Lower leg skin (tissue), 4 donors: ENCODE data around the gene FRMD8. TPM values are rescaled to one million over a fixed set of nuclear protein-coding genes. Genes with fewer than 3 reads are reported as not detected.

Source experiments
- DNase-seq, 2 donors: peaks; one replicate each; pipeline ENCODE4 v3.0.0-alpha.2; 2019; ENCODE audit warnings: low spot score in 2 of 2
- H3K4me3 ChIP-seq: fragments of 200-600 bp; sonication (generic); 2 replicates; pipeline ENCODE4 v1.5.1; 2017; ENCODE audit warnings: mild to moderate bottlenecking, low read depth; ENCODE audit not compliant: poor library complexity, severe bottlenecking
- POLR2A ChIP-seq, 2 donors: fragments of 450-650 bp; IDR thresholded peaks; one replicate each; pipeline ENCODE4 v1.6.1; 2016 to 2017; ENCODE audit warnings: antibody characterized with exemption in 2 of 2, mild to moderate bottlenecking in 1 of 2, moderate library complexity in 1 of 2
- WGBS, 2 donors: methylation state at CpG; one replicate each; pipeline ENCODE4 v1.1.5; 2018; 5-methylcytosine and 5-hydroxymethylcytosine counted together
- intact Hi-C: fragments of 100-400 bp; cut with DNase I; formaldehyde crosslinking; loops from one replicate; pipeline ENCODE4 v1.15.0; 2023; ENCODE audit warnings: low total_unique reads
- total RNA-seq, 4 donors: library from RNA; depleted of rRNA; stranded (reverse); fragments of >200 nt; gene quantifications; one replicate each; pipeline ENCODE4 v1.1.0, GENCODE V29; 2016
- TF ChIP-seq, protein P1 (sequence below), 3 donors: fragments of 450-650 bp; IDR thresholded peaks; one replicate each; pipeline ENCODE4 v1.5.1; 2016; ENCODE audit warnings: antibody characterized with exemption in 3 of 3, mild to moderate bottlenecking in 3 of 3, moderate library complexity in 2 of 3

Gene FRMD8
- total RNA-seq, 4 donors from 2014 or later, result 81.8 to 135 (median 112) TPM

- no peak for TF ChIP-seq POLR2A (IDR thresholded peaks at IDR 0.05)
- TF ChIP-seq, protein P1, sequence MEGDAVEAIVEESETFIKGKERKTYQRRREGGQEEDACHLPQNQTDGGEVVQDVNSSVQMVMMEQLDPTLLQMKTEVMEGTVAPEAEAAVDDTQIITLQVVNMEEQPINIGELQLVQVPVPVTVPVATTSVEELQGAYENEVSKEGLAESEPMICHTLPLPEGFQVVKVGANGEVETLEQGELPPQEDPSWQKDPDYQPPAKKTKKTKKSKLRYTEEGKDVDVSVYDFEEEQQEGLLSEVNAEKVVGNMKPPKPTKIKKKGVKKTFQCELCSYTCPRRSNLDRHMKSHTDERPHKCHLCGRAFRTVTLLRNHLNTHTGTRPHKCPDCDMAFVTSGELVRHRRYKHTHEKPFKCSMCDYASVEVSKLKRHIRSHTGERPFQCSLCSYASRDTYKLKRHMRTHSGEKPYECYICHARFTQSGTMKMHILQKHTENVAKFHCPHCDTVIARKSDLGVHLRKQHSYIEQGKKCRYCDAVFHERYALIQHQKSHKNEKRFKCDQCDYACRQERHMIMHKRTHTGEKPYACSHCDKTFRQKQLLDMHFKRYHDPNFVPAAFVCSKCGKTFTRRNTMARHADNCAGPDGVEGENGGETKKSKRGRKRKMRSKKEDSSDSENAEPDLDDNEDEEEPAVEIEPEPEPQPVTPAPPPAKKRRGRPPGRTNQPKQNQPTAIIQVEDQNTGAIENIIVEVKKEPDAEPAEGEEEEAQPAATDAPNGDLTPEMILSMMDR (IDR thresholded peaks at IDR 0.05), result no peak
- no peak overlapping the region for H3K4me3 ChIP-seq
- intact Hi-C loops, result no loop called here
- WGBS, 2 donors, result 41 to 48% methylated on average over 6 of the region's 6 CpGs
- DNase-seq, result peak in 1 of 2 donors; percentile 77
Observed at GRCh38 chr11:65434057-65434666, 47.7 kb downstream of the FRMD8 start.

- intact Hi-C loops, result no loop called here
- TF ChIP-seq, protein P1 (IDR thresholded peaks at IDR 0.05), result no peak
- no peak for TF ChIP-seq POLR2A (IDR thresholded peaks at IDR 0.05)
Observed at GRCh38 chr11:65434667-65435410, 48.4 kb downstream of the FRMD8 start.

GRCh38 chr11:65435411-65435931 lies 49.0 kb downstream of the FRMD8 start:
- TF ChIP-seq, protein P1 (IDR thresholded peaks at IDR 0.05), result no peak
- WGBS, 2 donors, result 71 to 81% methylated on average over 9 of the region's 9 CpGs
- intact Hi-C loops, result no loop called here
- no peak overlapping the region for H3K4me3 ChIP-seq
- peak in 1 of 2 donors; percentile 78 for DNase-seq

More at GRCh38 chr11:65434667-65435410, 48.4 kb downstream of the FRMD8 start:
- peak; percentile 14 to 60 for DNase-seq
- 78 to 86% methylated on average over 5 of the region's 5 CpGs for WGBS, 2 donors
- no peak overlapping the region for H3K4me3 ChIP-seq

DNA sequence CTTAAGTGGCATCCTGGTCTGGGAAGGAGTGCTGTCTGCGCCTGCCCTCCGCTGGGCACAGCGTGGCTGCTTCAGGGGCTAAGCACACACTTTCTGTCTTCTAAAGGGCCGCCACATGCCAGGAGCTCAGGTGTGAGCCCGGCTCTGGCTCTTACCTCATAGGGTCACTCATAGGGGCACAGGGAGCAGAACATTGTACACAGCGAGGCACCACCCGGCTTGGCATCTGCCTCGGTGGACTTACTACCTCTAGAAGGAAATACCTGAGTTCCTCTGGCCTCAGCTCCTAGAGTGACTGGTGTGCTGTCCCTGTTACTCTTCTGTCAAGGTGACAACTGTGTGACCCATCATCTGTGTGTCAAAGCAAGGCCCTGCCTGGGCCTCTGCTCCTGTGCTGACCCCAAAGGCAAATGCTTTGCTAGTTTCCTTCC lies 49.6 kb downstream of the FRMD8 start:
- peak in 1 of 2 donors; percentile 87 for DNase-seq
- intact Hi-C loops, result no loop called here
- H3K4me3 ChIP-seq, result no peak overlapping the region
- WGBS, 2 donors, result 87 to 91% methylated on average over 8 of the region's 8 CpGs
- TF ChIP-seq, protein P1 (IDR thresholded peaks at IDR 0.05), result no peak
- TF ChIP-seq POLR2A (IDR thresholded peaks at IDR 0.05), result no peak

DNA sequence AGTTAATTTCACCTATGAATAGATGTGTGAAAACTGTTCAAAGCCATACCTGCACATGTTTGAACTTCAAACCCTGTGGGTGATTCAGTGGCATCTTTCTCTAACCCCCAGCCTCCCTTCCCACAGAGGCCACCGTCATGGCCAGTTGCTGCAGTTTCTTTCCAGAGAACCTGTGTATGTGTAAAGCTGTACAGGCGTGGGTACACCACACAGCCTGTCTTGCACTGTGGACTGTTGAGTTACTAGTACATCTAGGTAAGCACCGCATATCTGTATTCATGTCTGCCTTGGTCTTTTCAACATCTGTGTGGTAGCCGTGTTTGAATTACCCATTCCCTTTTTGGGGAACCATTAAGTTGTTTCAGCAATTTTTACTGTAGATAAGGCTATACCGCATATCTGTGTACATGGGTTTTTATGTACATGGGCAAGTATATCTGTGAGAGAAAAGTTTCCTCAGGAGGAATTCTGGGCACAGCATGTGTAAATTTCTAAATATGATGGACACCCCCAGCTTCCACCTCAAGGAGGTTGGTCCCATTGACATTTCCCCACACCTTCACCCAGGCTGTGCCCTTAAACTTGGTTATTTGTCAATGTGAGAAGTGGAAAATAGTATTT lies 50.1 kb downstream of the FRMD8 start:
- peak in 1 of 2 donors; percentile 76 for DNase-seq
- TF ChIP-seq, protein P1 (IDR thresholded peaks at IDR 0.05), result no peak
- TF ChIP-seq POLR2A (IDR thresholded peaks at IDR 0.05), result no peak
- 67 to 75% methylated on average over 5 of the region's 5 CpGs for WGBS, 2 donors
- intact Hi-C loops, result no loop called here
- H3K4me3 ChIP-seq, result no peak overlapping the region
